HEK293 (cell line): Measurements from ENCODE around the gene PPBP.

Source experiments
- CTCF ChIA-PET: fragments of 350-600 bp; formaldehyde crosslinking; extraction: SDS; loops from one replicate; lab custom pipeline; 2021; ENCODE audit warnings: antibody characterized with exemption; lab: Yijun Ruan, JAX
- POLR2A ChIA-PET: fragments of 300-600 bp; formaldehyde crosslinking; extraction: SDS; loops from one replicate; lab custom pipeline; 2020; ENCODE audit warnings: antibody characterized with exemption, inconsistent platforms; lab: Yijun Ruan, JAX
- H3K27ac ChIP-seq: fragments of 200-500 bp; sonication (Bioruptor generic); 2 replicates; pipeline ENCODE4 v1.5.1; 2014; ENCODE audit warnings: low read depth, low read length, control low read depth, inconsistent platforms; ENCODE audit errors: extremely low read depth
- H3K36me3 ChIP-seq, 2 experiments: fragments of 200-500 bp in 1 of 2; sonication (Bioruptor generic) in 1 of 2; 1 replicate in 1 of 2; 2 replicates in 1 of 2; pipeline ENCODE4 v1.5.1; 2014 to 2017; ENCODE audit warnings: inconsistent platforms in 2 of 2, low read length in 2 of 2; ENCODE audit not compliant: control insufficient read depth in 2 of 2, insufficient read depth in 1 of 2
- H3K4me1 ChIP-seq: fragments of 200-500 bp; sonication (Bioruptor generic); 2 replicates; pipeline ENCODE4 v1.5.1; 2014; ENCODE audit warnings: mild to moderate bottlenecking, low read length, inconsistent platforms; ENCODE audit not compliant: control insufficient read depth, insufficient read depth
- H3K4me3 ChIP-seq: 2 replicates; pipeline ENCODE4 v1.5.1; 2011; ENCODE audit warnings: low read depth, mild to moderate bottlenecking, control low read depth, low read length, moderate library complexity
- H3K9me3 ChIP-seq: fragments of 200-500 bp; sonication (Bioruptor generic); 2 replicates; pipeline ENCODE4 v1.5.1; 2014; ENCODE audit warnings: low read depth, low read length, inconsistent platforms; ENCODE audit not compliant: control insufficient read depth, insufficient read depth
- GLI2 ChIP-seq: fragments of 450-650 bp; formaldehyde crosslinking; IDR thresholded peaks from 2 replicates; pipeline ENCODE4; 2017; ENCODE audit warnings: missing biosample characterization, missing genetic modification characterization, low read depth, borderline replicate concordance
- IKZF3 ChIP-seq: fragments of 450-650 bp; IDR thresholded peaks from 2 replicates; pipeline ENCODE4 v1.5.0; 2018; ENCODE audit warnings: missing biosample characterization, mild to moderate bottlenecking, missing genetic modification characterization, moderate library complexity
- KLF7 ChIP-seq: fragments of 450-650 bp; formaldehyde crosslinking; IDR thresholded peaks from 2 replicates; pipeline ENCODE4 v1.5.1; 2016; ENCODE audit warnings: missing biosample characterization, missing genetic modification characterization, borderline replicate concordance
- RBAK ChIP-seq: fragments of 450-650 bp; formaldehyde crosslinking; IDR thresholded peaks from 2 replicates; pipeline ENCODE4 v1.5.1; 2016; ENCODE audit warnings: missing biosample characterization, missing genetic modification characterization
- REST ChIP-seq: fragments of 450-650 bp; formaldehyde crosslinking; IDR thresholded peaks from 2 replicates; pipeline ENCODE4 v1.5.1; 2016; ENCODE audit warnings: missing biosample characterization, missing genetic modification characterization
- SETDB1 ChIP-seq: IDR thresholded peaks from one replicate; pipeline ENCODE4 v1.6.1; 2017; ENCODE audit warnings: mild to moderate bottlenecking, low read length, moderate library complexity, mixed read lengths; ENCODE audit not compliant: insufficient read length
- WT1 ChIP-seq: fragments of 450-650 bp; formaldehyde crosslinking; IDR thresholded peaks from 2 replicates; pipeline ENCODE4 v1.5.1; 2016; ENCODE audit warnings: missing biosample characterization, missing genetic modification characterization
- ZNF24 ChIP-seq: fragments of 450-650 bp; formaldehyde crosslinking; IDR thresholded peaks from 2 replicates; pipeline ENCODE4 v1.5.1; 2016; ENCODE audit warnings: missing biosample characterization, missing genetic modification characterization
- ZNF248 ChIP-seq: fragments of 450-650 bp; formaldehyde crosslinking; IDR thresholded peaks from 2 replicates; pipeline ENCODE4 v1.5.1; 2017; ENCODE audit warnings: missing biosample characterization, missing genetic modification characterization
- ZNF280D ChIP-seq: fragments of 450-650 bp; formaldehyde crosslinking; IDR thresholded peaks from 2 replicates; pipeline ENCODE4 v1.5.1; 2016; ENCODE audit warnings: missing biosample characterization, missing genetic modification characterization
- ZNF292 ChIP-seq: fragments of 450-650 bp; formaldehyde crosslinking; IDR thresholded peaks from 2 replicates; pipeline ENCODE4 v1.5.1; 2016; ENCODE audit warnings: low read depth, missing biosample characterization, missing genetic modification characterization, borderline replicate concordance
- ZNF473 ChIP-seq: fragments of 450-650 bp; formaldehyde crosslinking; IDR thresholded peaks from 2 replicates; pipeline ENCODE4 v1.5.1; 2017; ENCODE audit warnings: missing biosample characterization, missing genetic modification characterization
- ZNF518A ChIP-seq: fragments of 450-650 bp; formaldehyde crosslinking; conservative IDR thresholded peaks from 2 replicates; pipeline ENCODE4 v1.5.1; 2016; ENCODE audit warnings: low read depth, missing biosample characterization, missing genetic modification characterization
- ZNF626 ChIP-seq: fragments of 450-650 bp; sonication (Bioruptor Pico); formaldehyde crosslinking; IDR thresholded peaks from 2 replicates; pipeline ENCODE4 v1.5.1; 2018; ENCODE audit warnings: missing biosample characterization, missing genetic modification characterization, inconsistent platforms
- ZNF692 ChIP-seq: fragments of 450-650 bp; formaldehyde crosslinking; IDR thresholded peaks from 2 replicates; pipeline ENCODE4 v1.5.1; 2016; ENCODE audit warnings: missing biosample characterization, missing genetic modification characterization
- ZNF704 ChIP-seq: fragments of 450-650 bp; formaldehyde crosslinking; IDR thresholded peaks from 2 replicates; pipeline ENCODE4 v1.5.1; 2016; ENCODE audit warnings: missing biosample characterization, missing genetic modification characterization
- ZNF76 ChIP-seq: fragments of 450-650 bp; formaldehyde crosslinking; IDR thresholded peaks from 2 replicates; pipeline ENCODE4; 2016; ENCODE audit warnings: low read depth, missing biosample characterization, missing genetic modification characterization, borderline replicate concordance
- ZNF843 ChIP-seq: fragments of 450-650 bp; formaldehyde crosslinking; IDR thresholded peaks from 2 replicates; pipeline ENCODE4 v1.5.1; 2016; ENCODE audit warnings: missing biosample characterization, missing genetic modification characterization

PPBP gene

GRCh38 chr4:73974352-73974751 is 13.6 kb downstream of the PPBP start:
- Histone ChIP-seq H3K4me1 (no peaks in the 10 kb centered on the region), H3K27ac (no peak overlapping the region), H3K36me3 (no peaks in the 10 kb centered on the region), H3K9me3 (no peaks in the 10 kb centered on the region), H3K4me3 (no peak overlapping the region)
- TF ChIP-seq ZNF704, result no peak
- TF ChIP-seq ZNF843, result no peak
- no peak for TF ChIP-seq REST (tag by site-specific recombination)
- TF ChIP-seq ZNF292 (tag by site-specific recombination), result no peak
- TF ChIP-seq IKZF3 (tag by site-specific recombination), result no peak
- no peak for TF ChIP-seq GLI2
- no peak for TF ChIP-seq ZNF24
- ChIA-PET CTCF (no interaction called here), POLR2A (no interaction called here)

- H3K36me3 ChIP-seq, result no peaks in the 10 kb centered on the region
- CTCF ChIA-PET, result no interaction called here
- no peak overlapping the region for H3K27ac ChIP-seq
- H3K4me1 ChIP-seq, result no peaks in the 10 kb centered on the region
- POLR2A ChIA-PET, result no interaction called here
- TF ChIP-seq WT1 (tag by site-specific recombination), result no peak
- peak; percentile 91 for TF ChIP-seq SETDB1
- TF ChIP-seq, all 188 proteins: peak for 1
- Histone ChIP-seq H3K4me3 (no peak overlapping the region), H3K9me3 (no peaks in the 10 kb centered on the region)
Measured at GRCh38 chr4:73970945-73971344, 17.0 kb downstream of the PPBP start.

- H3K27ac ChIP-seq, result no peak overlapping the region
- ChIA-PET CTCF (interaction anchor here (0.7 to 0.8 kb wide), 2 partner anchors 129 to 165 kb away, joined by 3 to 4 read pairs; partner anchors contain the start of gene CXCL2), POLR2A (no interaction called here)
- no peaks in the 10 kb centered on the region for H3K4me1 ChIP-seq
- TF ChIP-seq ZNF473, result no peak
- no peak for TF ChIP-seq ZNF76 (tag by site-specific recombination)
- TF ChIP-seq ZNF518A (tag by site-specific recombination), result no peak
- no peak for TF ChIP-seq ZNF280D (tag by site-specific recombination)
- no peak for TF ChIP-seq ZNF626 (tag by site-specific recombination)
- no peak for TF ChIP-seq ZNF692 (tag by site-specific recombination)
- TF ChIP-seq ZNF248 (tag by site-specific recombination), result no peak
- no peak for TF ChIP-seq RBAK (tag by site-specific recombination)
- no peak for TF ChIP-seq KLF7 (tag by site-specific recombination)
- no peaks in the 10 kb centered on the region for H3K9me3 ChIP-seq
- no peaks in the 10 kb centered on the region for H3K36me3 ChIP-seq
- no peak overlapping the region for H3K4me3 ChIP-seq
Measured at GRCh38 chr4:73970011-73970410, 18.0 kb downstream of the PPBP start.
